HCT116 (cell line): ENCODE results near the gene ZNF74. TPM values are rescaled to one million over a fixed set of nuclear protein-coding genes. Genes with fewer than 3 reads are reported as not detected.

ENCODE experiments used
- ATAC-seq: fragments of 200-7000 bp; cut with Tn5 transposase; 2 replicates; pipeline ENCODE4 v1.9.1; 2020; ENCODE audit warnings: mild to moderate bottlenecking, moderate library complexity
- BruUV-seq: library from RNA; stranded (reverse); fragments of 400-500 nt; replicated peaks from 2 replicates; lab custom pipeline; 2021; lab: Mats Ljungman, UMichigan
- CTCF ChIA-PET: fragments of 300-600 bp; sonication (Branson Sonifier 250); formaldehyde crosslinking; loops from one replicate; lab custom pipeline; 2021; ENCODE audit warnings: antibody characterized with exemption; lab: Charles Lee
- POLR2A ChIA-PET: fragments of 300-600, 350-600 bp; sonication (Branson Sonifier 250); formaldehyde crosslinking; loops from one replicate; lab custom pipeline; 2021; ENCODE audit warnings: antibody characterized with exemption; lab: Charles Lee
- RAD21 ChIA-PET, 2 experiments: fragments of 300-600 bp; sonication (Branson Sonifier 250); formaldehyde crosslinking; loops; one replicate each; lab custom pipeline; 2023; ENCODE audit warnings: low total read pairs in 2 of 2; ENCODE audit not compliant: uncharacterized antibody in 2 of 2, unreplicated experiment in 2 of 2, low non-redundant PET in 1 of 2; lab: Charles Lee
- DNase-seq: peaks from one replicate; pipeline ENCODE4 v3.0.0-alpha.2; 2010; ENCODE audit warnings: low read depth, low spot score
- H2AFZ ChIP-seq: fragments of 200-600 bp; shearing (Covaris generic), sonication (generic); 2 replicates; pipeline ENCODE4 v1.6.1; 2017; ENCODE audit warnings: low read depth, mixed run types, mixed read lengths, antibody characterized with exemption, low read length; ENCODE audit not compliant: poor library complexity, severe bottlenecking
- H3K27ac ChIP-seq: 2 replicates; pipeline ENCODE4 v1.5.1; 2012; ENCODE audit warnings: low read depth, low read length
- H3K27me3 ChIP-seq: fragments of 200-600 bp; sonication (generic); 2 replicates; pipeline ENCODE4 v1.6.1; 2016; ENCODE audit warnings: mixed run types, low read length, mixed read lengths; ENCODE audit not compliant: insufficient read depth
- H3K36me3 ChIP-seq, 2 experiments: fragments of 200-500 bp in 1 of 2; fragments of 200-600 bp in 1 of 2; sonication (Bioruptor generic) in 1 of 2; sonication (generic) in 1 of 2; 2 replicates each; pipeline versions ENCODE4 v1.5.1 to v1.6.1; 2014 to 2016; ENCODE audit warnings: low read length in 2 of 2, inconsistent platforms in 1 of 2, mixed read lengths in 1 of 2, mixed run types in 1 of 2; ENCODE audit not compliant: insufficient read depth in 2 of 2, control insufficient read depth in 1 of 2
- H3K4me1 ChIP-seq, 2 experiments: fragments of 200-600 bp in 1 of 2; sonication (generic) in 1 of 2; 2 replicates each; pipeline versions ENCODE4 v1.5.1 to v1.6.1; 2012 to 2017; ENCODE audit warnings: low read length in 2 of 2, inconsistent platforms in 1 of 2, mild to moderate bottlenecking in 1 of 2, mixed read lengths in 1 of 2, mixed run types in 1 of 2, moderate library complexity in 1 of 2; ENCODE audit not compliant: insufficient read depth in 2 of 2, control insufficient read depth in 1 of 2
- H3K4me2 ChIP-seq: fragments of 200-600 bp; sonication (generic); 2 replicates; pipeline ENCODE4 v1.6.1; 2017; ENCODE audit warnings: mixed run types, low read length, mixed read lengths
- H3K4me3 ChIP-seq, 2 experiments: fragments of 200-600 bp in 1 of 2; sonication (generic) in 1 of 2; replicated peaks in 1 of 2; 2 replicates each; pipeline ENCODE4 v1.5.1; 2011 to 2016; ENCODE audit warnings: low read length in 2 of 2, control low read depth in 1 of 2, low read depth in 1 of 2, mild to moderate bottlenecking in 1 of 2, mixed read lengths in 1 of 2, mixed run types in 1 of 2
- H3K79me2 ChIP-seq: fragments of 200-600 bp; sonication (generic); 2 replicates; pipeline ENCODE4 v1.6.1; 2017; ENCODE audit warnings: mild to moderate bottlenecking, mixed run types, low read length, moderate library complexity, mixed read lengths; ENCODE audit not compliant: insufficient read depth
- H3K9ac ChIP-seq: fragments of 200-600 bp; sonication (generic); 2 replicates; pipeline ENCODE4 v1.6.1; 2016; ENCODE audit warnings: low read length, mixed read lengths
- H3K9me2 ChIP-seq: fragments of 200-600 bp; sonication (generic), shearing (Covaris generic); 2 replicates; pipeline ENCODE4 v1.6.1; 2017; ENCODE audit warnings: mixed run types, mild to moderate bottlenecking, moderate library complexity; ENCODE audit not compliant: insufficient read depth
- H3K9me3 ChIP-seq, 2 experiments: fragments of 200-500 bp in 1 of 2; fragments of 200-600 bp in 1 of 2; sonication (Bioruptor generic) in 1 of 2; sonication (generic) in 1 of 2; 2 replicates each; pipeline ENCODE4 v1.6.1; 2014 to 2017; ENCODE audit warnings: low read length in 2 of 2, mixed read lengths in 2 of 2, inconsistent platforms in 1 of 2, low read depth in 1 of 2, mild to moderate bottlenecking in 1 of 2, mixed run types in 1 of 2, moderate library complexity in 1 of 2; ENCODE audit not compliant: control insufficient read depth in 1 of 2, insufficient read depth in 1 of 2
- H4K20me1 ChIP-seq: fragments of 200-600 bp; sonication (generic), shearing (Covaris generic); 2 replicates; pipeline ENCODE4 v1.6.1; 2017; ENCODE audit warnings: mixed run types, mild to moderate bottlenecking, moderate library complexity; ENCODE audit not compliant: insufficient read depth
- CEBPB ChIP-seq: IDR thresholded peaks from 2 replicates; pipeline ENCODE4 v1.6.1; 2012; ENCODE audit warnings: low read depth
- SIN3A ChIP-seq: IDR thresholded peaks from 2 replicates; pipeline ENCODE4 v1.6.1; 2012; ENCODE audit warnings: low read depth
- SRF ChIP-seq: IDR thresholded peaks from 2 replicates; pipeline ENCODE4 v1.6.1; 2012; ENCODE audit warnings: low read depth
- TCF7L2 ChIP-seq: IDR thresholded peaks from 2 replicates; pipeline ENCODE4 v1.7.0; 2011; ENCODE audit warnings: borderline replicate concordance, inconsistent platforms; ENCODE audit not compliant: insufficient read depth, insufficient read length; ENCODE audit errors: extremely low read depth
- YY1 ChIP-seq: IDR thresholded peaks from 2 replicates; pipeline ENCODE4 v1.6.1; 2011; ENCODE audit warnings: low read length, low read depth, moderate library complexity, mild to moderate bottlenecking; ENCODE audit not compliant: insufficient replicate concordance; ENCODE audit errors: extremely low read depth
- intact Hi-C: fragments of 100-400 bp; cut with micrococcal nuclease; formaldehyde crosslinking; loops from 2 replicates; pipeline ENCODE4 v1.10.0; 2022
- total RNA-seq: library from RNA; stranded (reverse); gene quantifications from one replicate; pipeline ENCODE4 v1.2.1, GENCODE V29; 2021; ENCODE audit not compliant: unreplicated experiment
- TF ChIP-seq, protein P1 (sequence below): IDR thresholded peaks from 2 replicates; pipeline ENCODE4 v1.6.1; 2012; ENCODE audit warnings: low read depth

Gene ZNF74
- total RNA-seq, 1 experiment from 2014 or later, result 15.4 TPM

DNA sequence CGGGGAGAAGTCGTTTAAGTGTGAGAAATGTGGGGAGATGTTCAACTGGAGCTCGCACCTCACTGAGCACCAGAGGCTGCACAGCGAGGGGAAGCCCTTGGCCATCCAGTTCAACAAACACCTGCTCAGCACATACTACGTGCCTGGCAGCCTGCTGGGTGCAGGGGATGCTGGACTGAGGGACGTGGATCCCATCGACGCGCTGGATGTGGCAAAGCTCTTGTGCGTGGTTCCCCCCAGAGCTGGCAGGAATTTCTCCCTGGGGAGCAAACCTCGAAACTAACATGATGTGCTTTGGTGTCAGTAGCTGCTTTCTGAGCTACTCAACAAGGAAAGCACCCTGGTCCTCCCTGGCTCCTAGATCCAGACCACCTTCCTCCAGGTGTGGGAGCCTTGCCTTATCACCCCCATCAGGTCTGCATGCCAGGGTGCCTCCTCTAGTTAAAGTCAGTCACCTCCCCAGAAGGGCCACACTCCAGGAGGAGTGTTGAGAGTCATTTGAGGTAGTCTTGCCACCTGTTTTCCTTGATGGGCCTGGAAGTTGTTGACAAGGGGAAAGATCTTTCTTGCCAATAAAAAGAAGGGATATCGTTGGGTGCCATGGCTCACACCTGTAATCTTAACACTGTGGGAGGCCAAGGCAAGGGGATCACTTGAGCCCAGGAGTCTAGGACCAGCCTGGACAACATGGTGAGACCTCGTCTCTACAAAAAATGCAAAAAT, 12.9 kb downstream of the ZNF74 start:
- ATAC-seq, result no peak
- Histone ChIP-seq H4K20me1 (no peaks in the 10 kb centered on the region), H3K4me3 (no peak overlapping the region), H3K9ac (no peak overlapping the region), H3K9me2 (no peaks in the 10 kb centered on the region), H2AFZ (no peak overlapping the region), H3K27me3 (no peaks in the 10 kb centered on the region), H3K9me3 (no peaks in the 10 kb centered on the region), H3K4me2 (no peak overlapping the region), H3K36me3 (peaks cover 0 to 3% of the 10 kb centered on the region in 2 experiments; a peak in 2 of 4 replicates), H3K4me1 (peaks cover 0 to 4% of the 10 kb centered on the region in 2 experiments; a peak in 1 of 4 replicates), H3K27ac (no peak overlapping the region), H3K79me2 (no peaks in the 10 kb centered on the region)
- TF ChIP-seq TCF7L2 (no peak), SIN3A (no peak), CEBPB (no peak), SRF (no peak), YY1 (no peak)
- TF ChIP-seq, protein P1, sequence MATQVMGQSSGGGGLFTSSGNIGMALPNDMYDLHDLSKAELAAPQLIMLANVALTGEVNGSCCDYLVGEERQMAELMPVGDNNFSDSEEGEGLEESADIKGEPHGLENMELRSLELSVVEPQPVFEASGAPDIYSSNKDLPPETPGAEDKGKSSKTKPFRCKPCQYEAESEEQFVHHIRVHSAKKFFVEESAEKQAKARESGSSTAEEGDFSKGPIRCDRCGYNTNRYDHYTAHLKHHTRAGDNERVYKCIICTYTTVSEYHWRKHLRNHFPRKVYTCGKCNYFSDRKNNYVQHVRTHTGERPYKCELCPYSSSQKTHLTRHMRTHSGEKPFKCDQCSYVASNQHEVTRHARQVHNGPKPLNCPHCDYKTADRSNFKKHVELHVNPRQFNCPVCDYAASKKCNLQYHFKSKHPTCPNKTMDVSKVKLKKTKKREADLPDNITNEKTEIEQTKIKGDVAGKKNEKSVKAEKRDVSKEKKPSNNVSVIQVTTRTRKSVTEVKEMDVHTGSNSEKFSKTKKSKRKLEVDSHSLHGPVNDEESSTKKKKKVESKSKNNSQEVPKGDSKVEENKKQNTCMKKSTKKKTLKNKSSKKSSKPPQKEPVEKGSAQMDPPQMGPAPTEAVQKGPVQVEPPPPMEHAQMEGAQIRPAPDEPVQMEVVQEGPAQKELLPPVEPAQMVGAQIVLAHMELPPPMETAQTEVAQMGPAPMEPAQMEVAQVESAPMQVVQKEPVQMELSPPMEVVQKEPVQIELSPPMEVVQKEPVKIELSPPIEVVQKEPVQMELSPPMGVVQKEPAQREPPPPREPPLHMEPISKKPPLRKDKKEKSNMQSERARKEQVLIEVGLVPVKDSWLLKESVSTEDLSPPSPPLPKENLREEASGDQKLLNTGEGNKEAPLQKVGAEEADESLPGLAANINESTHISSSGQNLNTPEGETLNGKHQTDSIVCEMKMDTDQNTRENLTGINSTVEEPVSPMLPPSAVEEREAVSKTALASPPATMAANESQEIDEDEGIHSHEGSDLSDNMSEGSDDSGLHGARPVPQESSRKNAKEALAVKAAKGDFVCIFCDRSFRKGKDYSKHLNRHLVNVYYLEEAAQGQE, result no peak
- no peak for DNase-seq
- ChIA-PET CTCF (interaction anchor here (0.7 kb wide), 1 partner anchor 11 kb away, joined by 3 read pairs; no protein-coding TSS in a partner anchor), POLR2A (no interaction called here), RAD21 (no interaction called here)
- BruUV-seq, result no TSS peak
- intact Hi-C loops, result no loop called here
